Neutrophil (primary cell): Measurements from ENCODE around the gene HDAC6.
"Not testable (repeated sequence)": the region's sequence is repeated elsewhere in the genome, so short reads cannot be mapped to it uniquely, and the experiment has no call there.

Source experiments
- H3K27ac ChIP-seq: fragments of 200-600 bp; sonication (generic); 2 replicates; pipeline ENCODE4 v1.5.1; 2016; ENCODE audit warnings: mild to moderate bottlenecking, moderate library complexity
- H3K27me3 ChIP-seq: fragments of 200-600 bp; sonication (generic); 2 replicates; pipeline ENCODE4 v1.6.0; 2016; ENCODE audit warnings: mild to moderate bottlenecking
- H3K36me3 ChIP-seq: fragments of 200-600 bp; sonication (generic); 2 replicates; pipeline ENCODE4 v1.5.1; 2017
- H3K4me1 ChIP-seq, 2 experiments: fragments of 200-600 bp in 1 of 2; sonication (generic) in 1 of 2; 1 replicate in 1 of 2; 2 replicates in 1 of 2; pipeline versions ENCODE4 v1.5.1 to v1.6.1; 2013 to 2016; ENCODE audit warnings: low read depth in 1 of 2, low read length in 1 of 2, mild to moderate bottlenecking in 1 of 2, moderate library complexity in 1 of 2; ENCODE audit not compliant: control insufficient read depth in 1 of 2, insufficient read depth in 1 of 2
- H3K4me3 ChIP-seq, 2 experiments: fragments of 200-600 bp in 1 of 2; sonication (generic) in 1 of 2; 1 replicate in 1 of 2; 2 replicates in 1 of 2; pipeline ENCODE4 v1.5.1; 2013 to 2016; ENCODE audit warnings: low read depth in 1 of 2, low read length in 1 of 2, mild to moderate bottlenecking in 1 of 2, moderate library complexity in 1 of 2
- H3K9me3 ChIP-seq: fragments of 200-600 bp; sonication (generic); 2 replicates; pipeline ENCODE4 v1.5.1; 2016
- TF ChIP-seq, protein P1 (sequence below): fragments of 200-600 bp; sonication (generic); IDR thresholded peaks from 2 replicates; pipeline ENCODE4 v1.5.1; 2016; ENCODE audit warnings: antibody characterized with exemption

The HDAC6 gene

DNA sequence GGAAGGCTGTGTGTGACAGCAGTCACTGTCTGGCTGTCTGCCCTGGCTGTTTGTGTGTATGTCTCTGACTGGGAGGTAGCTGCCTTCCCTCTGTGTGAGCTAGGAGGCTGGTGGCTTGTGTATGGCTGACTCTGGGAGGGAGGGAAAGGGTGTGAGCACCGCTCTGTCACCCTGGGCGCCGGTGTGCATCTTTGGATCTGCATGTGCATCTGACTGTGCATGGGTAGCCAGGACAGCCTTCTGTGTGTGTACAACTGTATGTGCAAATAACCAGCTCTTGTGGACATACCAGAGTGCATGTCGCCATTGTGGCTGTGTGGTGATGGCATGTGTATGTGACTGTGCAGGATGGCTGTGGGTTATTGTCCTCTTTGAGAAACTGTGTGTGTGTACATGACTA, 17.0 kb downstream of the HDAC6 start:
- peaks cover 61% of the 10 kb centered on the region for H3K36me3 ChIP-seq
- H3K27ac ChIP-seq = no peak overlapping the region
- no peaks in the 10 kb centered on the region for H3K4me1 ChIP-seq
- no peak overlapping the region for H3K4me3 ChIP-seq
- TF ChIP-seq, protein P1, sequence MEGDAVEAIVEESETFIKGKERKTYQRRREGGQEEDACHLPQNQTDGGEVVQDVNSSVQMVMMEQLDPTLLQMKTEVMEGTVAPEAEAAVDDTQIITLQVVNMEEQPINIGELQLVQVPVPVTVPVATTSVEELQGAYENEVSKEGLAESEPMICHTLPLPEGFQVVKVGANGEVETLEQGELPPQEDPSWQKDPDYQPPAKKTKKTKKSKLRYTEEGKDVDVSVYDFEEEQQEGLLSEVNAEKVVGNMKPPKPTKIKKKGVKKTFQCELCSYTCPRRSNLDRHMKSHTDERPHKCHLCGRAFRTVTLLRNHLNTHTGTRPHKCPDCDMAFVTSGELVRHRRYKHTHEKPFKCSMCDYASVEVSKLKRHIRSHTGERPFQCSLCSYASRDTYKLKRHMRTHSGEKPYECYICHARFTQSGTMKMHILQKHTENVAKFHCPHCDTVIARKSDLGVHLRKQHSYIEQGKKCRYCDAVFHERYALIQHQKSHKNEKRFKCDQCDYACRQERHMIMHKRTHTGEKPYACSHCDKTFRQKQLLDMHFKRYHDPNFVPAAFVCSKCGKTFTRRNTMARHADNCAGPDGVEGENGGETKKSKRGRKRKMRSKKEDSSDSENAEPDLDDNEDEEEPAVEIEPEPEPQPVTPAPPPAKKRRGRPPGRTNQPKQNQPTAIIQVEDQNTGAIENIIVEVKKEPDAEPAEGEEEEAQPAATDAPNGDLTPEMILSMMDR = no peak
- H3K9me3 ChIP-seq = no peaks in the 10 kb centered on the region
- no peaks in the 10 kb centered on the region for H3K27me3 ChIP-seq

DNA sequence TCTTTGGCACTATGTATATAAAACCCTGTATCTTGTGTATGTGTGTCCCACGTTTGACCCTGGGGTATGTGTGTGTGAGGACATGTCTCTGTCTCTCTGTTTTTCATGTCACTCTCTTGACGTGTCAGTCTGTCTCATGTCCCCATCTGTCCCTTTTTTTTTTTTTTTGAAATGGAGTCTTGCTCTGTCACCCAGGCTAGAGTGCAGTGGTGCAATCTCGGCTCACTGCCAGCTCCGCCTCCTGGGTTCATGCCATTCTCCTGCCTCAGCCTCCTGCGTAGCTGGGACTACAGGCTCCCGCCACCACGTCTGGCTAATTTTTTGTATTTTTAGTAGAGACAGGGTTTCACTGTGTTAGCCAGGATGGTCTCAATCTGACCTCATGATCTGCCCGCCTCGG, 17.5 kb downstream of the HDAC6 start:
- H3K27me3 ChIP-seq, H3K9me3 ChIP-seq, H3K4me3 ChIP-seq, H3K4me1 ChIP-seq, H3K27ac ChIP-seq: not testable (repeated sequence)
- peaks cover 65% of the 10 kb centered on the region for H3K36me3 ChIP-seq

DNA sequence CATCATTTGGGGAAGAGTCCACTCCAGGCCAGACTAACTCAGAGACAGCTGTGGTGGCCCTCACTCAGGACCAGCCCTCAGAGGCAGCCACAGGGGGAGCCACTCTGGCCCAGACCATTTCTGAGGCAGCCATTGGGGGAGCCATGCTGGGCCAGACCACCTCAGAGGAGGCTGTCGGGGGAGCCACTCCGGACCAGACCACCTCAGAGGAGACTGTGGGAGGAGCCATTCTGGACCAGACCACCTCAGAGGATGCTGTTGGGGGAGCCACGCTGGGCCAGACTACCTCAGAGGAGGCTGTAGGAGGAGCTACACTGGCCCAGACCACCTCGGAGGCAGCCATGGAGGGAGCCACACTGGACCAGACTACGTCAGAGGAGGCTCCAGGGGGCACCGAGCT, 21.2 kb downstream of the HDAC6 start:
- peaks cover 30% of the 10 kb centered on the region for H3K27me3 ChIP-seq
- peaks cover 50% of the 10 kb centered on the region for H3K36me3 ChIP-seq
- no peaks in the 10 kb centered on the region for H3K4me1 ChIP-seq
- H3K4me3 ChIP-seq = no peak overlapping the region
- no peak overlapping the region for H3K27ac ChIP-seq
- no peaks in the 10 kb centered on the region for H3K9me3 ChIP-seq
- TF ChIP-seq, protein P1 = no peak

- no peak overlapping the region for H3K4me3 ChIP-seq
- H3K27me3 ChIP-seq = peaks cover 40% of the 10 kb centered on the region
- H3K9me3 ChIP-seq = no peaks in the 10 kb centered on the region
- H3K4me1 ChIP-seq = no peaks in the 10 kb centered on the region
- TF ChIP-seq, protein P1 = no peak
- peaks cover 40% of the 10 kb centered on the region for H3K36me3 ChIP-seq
- H3K27ac ChIP-seq = no peak overlapping the region
Measured at GRCh38 chrX:48824066-48824465, 22.2 kb downstream of the HDAC6 start.

- Histone ChIP-seq H3K4me1 (no peaks in the 10 kb centered on the region), H3K9me3 (no peaks in the 10 kb centered on the region), H3K27me3 (peaks cover 62% of the 10 kb centered on the region), H3K27ac (no peak within 1 kb of the TSS), H3K4me3 (no peak within 1 kb of the TSS), H3K36me3 (peaks cover 34% of the 10 kb centered on the region)
- TF ChIP-seq, protein P1 = no peak
Measured at GRCh38 chrX:48826135-48826875, 24.4 kb downstream of the HDAC6 start, which contains the start of gene ERAS. Gene ERAS, plus strand, starts transcription at chrX:48826513. Its CDS starts 2,611 bp downstream, at chrX:48829124.

DNA sequence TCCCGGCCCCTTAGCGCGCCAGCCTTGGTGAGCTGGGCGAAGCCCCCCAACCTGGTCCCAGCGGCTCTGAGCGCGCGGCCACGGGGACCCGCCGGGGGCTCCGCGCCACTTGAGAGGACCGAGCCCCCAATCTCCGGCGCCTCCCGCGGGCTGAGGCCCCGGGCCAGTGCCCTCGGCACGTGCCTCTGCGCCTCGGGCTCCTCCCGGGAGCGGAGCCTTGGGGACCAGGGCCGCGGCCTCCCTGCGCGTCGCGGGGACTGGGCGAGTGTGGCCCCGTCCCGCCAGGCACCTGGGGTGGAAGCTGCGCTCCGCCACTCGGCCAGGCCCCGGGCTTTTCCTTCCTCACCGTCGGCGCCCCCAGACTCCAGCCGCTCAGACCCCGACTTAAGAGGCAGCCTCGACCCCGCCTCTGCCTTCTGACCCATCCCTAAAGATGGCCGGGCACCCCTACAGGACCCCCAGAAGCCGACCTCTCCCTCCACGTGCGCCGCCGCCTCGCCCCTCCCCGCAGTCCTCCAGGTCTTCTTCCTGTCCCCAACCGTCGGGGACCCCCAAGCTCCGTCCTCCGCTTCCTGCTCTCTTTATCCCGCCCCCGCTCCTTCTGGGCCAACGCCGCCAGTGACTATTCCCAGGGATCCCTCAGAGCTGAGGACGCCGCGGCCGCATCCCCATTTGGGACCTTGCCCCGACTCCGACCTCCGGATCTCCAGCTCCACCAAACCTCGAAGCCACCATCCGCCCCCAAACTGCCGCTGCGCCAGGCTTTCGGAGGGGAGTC, 25.2 kb downstream of the HDAC6 start:
- H3K27ac ChIP-seq = no peak overlapping the region
- TF ChIP-seq, protein P1 = no peak
- no peak overlapping the region for H3K4me3 ChIP-seq
- H3K9me3 ChIP-seq = no peaks in the 10 kb centered on the region
- peaks cover 0 to 3% of the 10 kb centered on the region in 2 experiments for H3K4me1 ChIP-seq
- H3K36me3 ChIP-seq = peaks cover 27% of the 10 kb centered on the region
- peaks cover 70% of the 10 kb centered on the region for H3K27me3 ChIP-seq
